Peyer's patch (tissue), 4 donors: ENCODE measurements around the gene KCNJ5.
A peak's percentile ranks its signal among the peaks of the same experiment; 100 is the strongest.

Experiments
- POLR2A ChIP-seq, 2 donors: fragments of 450-650 bp; IDR thresholded peaks; one replicate each; pipeline ENCODE4 v1.5.1; 2017; ENCODE audit warnings: antibody characterized with exemption in 2 of 2, mild to moderate bottlenecking in 2 of 2, moderate library complexity in 2 of 2
- TF ChIP-seq, protein P1 (sequence below), 6 experiments: fragments of 450-650 bp in 4 of 6; fragments of 200-600 bp in 2 of 6; sonication (generic) in 1 of 6; IDR thresholded peaks; one replicate each; pipeline ENCODE4 v1.5.1; 2017 to 2019; ENCODE audit warnings: antibody characterized with exemption in 6 of 6, mild to moderate bottlenecking in 3 of 6, moderate library complexity in 1 of 6

DNA sequence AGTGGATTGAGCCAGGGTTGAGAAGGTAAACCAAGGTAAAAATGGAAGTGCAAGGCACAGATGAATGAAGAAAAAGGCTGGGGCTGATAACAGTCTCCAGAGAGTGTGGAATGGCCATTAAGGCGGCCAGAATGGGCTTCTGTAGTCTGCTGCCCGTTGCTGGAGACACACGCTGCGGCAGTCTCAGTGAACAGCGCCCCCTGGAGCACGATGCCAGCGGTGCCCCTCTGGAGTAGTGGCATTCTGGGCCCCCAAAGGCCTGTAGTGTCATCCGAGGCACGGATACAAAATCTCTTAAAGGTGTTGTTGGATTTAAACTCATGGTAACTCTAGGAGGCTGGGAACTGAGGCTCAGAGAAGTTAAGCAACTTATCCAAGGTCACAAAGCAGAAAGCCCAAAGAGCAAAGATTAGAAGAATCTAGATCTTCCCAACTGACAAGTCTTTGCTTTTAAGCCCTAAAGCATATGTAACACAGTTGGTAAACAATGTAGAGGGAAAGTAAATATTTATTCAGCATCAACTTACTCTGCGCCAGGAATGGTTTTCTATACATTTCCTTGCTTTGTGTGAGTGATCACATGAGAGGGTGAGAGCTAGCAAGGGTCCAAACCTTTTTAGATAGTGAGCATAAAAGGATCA lies 42.2 kb upstream of the KCNJ5 start:
- TF ChIP-seq, protein P1, sequence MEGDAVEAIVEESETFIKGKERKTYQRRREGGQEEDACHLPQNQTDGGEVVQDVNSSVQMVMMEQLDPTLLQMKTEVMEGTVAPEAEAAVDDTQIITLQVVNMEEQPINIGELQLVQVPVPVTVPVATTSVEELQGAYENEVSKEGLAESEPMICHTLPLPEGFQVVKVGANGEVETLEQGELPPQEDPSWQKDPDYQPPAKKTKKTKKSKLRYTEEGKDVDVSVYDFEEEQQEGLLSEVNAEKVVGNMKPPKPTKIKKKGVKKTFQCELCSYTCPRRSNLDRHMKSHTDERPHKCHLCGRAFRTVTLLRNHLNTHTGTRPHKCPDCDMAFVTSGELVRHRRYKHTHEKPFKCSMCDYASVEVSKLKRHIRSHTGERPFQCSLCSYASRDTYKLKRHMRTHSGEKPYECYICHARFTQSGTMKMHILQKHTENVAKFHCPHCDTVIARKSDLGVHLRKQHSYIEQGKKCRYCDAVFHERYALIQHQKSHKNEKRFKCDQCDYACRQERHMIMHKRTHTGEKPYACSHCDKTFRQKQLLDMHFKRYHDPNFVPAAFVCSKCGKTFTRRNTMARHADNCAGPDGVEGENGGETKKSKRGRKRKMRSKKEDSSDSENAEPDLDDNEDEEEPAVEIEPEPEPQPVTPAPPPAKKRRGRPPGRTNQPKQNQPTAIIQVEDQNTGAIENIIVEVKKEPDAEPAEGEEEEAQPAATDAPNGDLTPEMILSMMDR (IDR thresholded peaks at IDR 0.05): peak; percentile 43 to 77 (median 54)
- TF ChIP-seq POLR2A (IDR thresholded peaks at IDR 0.05): no peak
